Stimulated activated CD4-positive, alpha-beta T cell treated with anti-CD3 and anti-CD28 coated beads, Interleukin-12 subunit alpha, Interleukin-12 subunit beta, amount 100 ng/mL, for 24 hours (primary cell): ENCODE results near the gene C6orf47.
A peak's percentile ranks its signal among the peaks of the same experiment; 100 is the strongest.

Experiments
- DNase-seq, 2 experiments: peaks; one replicate each; pipeline ENCODE4 v3.0.0-alpha.2; 2020; ENCODE audit warnings: low read depth in 2 of 2

Gene C6orf47

GRCh38 chr6:31636698-31637596, 23.6 kb downstream of the C6orf47 start:
- no peak for DNase-seq

GRCh38 chr6:31634969-31635575, 25.5 kb downstream of the C6orf47 start:
- DNase-seq, result no peak

GRCh38 chr6:31634131-31634530, 26.4 kb downstream of the C6orf47 start:
- DNase-seq, result no peak

- no peak for DNase-seq
Measured at GRCh38 chr6:31633447-31633846, 27.1 kb downstream of the C6orf47 start.

- DNase-seq, result no peak
Measured at GRCh38 chr6:31632279-31632946, 28.2 kb downstream of the C6orf47 start.

GRCh38 chr6:31631681-31632278, 28.8 kb downstream of the C6orf47 start:
- DNase-seq, result no peak

- DNase-seq, result no peak
Measured at GRCh38 chr6:31631209-31631608, 29.4 kb downstream of the C6orf47 start.

- no peak for DNase-seq
Measured at GRCh38 chr6:31630177-31630934, 30.2 kb downstream of the C6orf47 start.

- DNase-seq, result no peak
Measured at GRCh38 chr6:31629014-31629413, 31.6 kb downstream of the C6orf47 start.

GRCh38 chr6:31627690-31628287, 32.8 kb downstream of the C6orf47 start:
- no peak for DNase-seq

GRCh38 chr6:31626952-31627351, 33.6 kb downstream of the C6orf47 start:
- no peak for DNase-seq

GRCh38 chr6:31624070-31624469, 36.5 kb downstream of the C6orf47 start:
- no peak for DNase-seq

GRCh38 chr6:31622684-31623091, 37.9 kb downstream of the C6orf47 start:
- no peak for DNase-seq

- no peak for DNase-seq
Measured at GRCh38 chr6:31621991-31622390, 38.6 kb downstream of the C6orf47 start.

GRCh38 chr6:31621320-31621939, 39.1 kb downstream of the C6orf47 start:
- no peak for DNase-seq

- peak in 1 of 2 experiments; percentile 96 for DNase-seq
Measured at GRCh38 chr6:31620586-31621319, 39.8 kb downstream of the C6orf47 start, which contains the start of gene PRRC2A. Gene PRRC2A, plus strand, starts transcription at chr6:31620715. Its CDS starts 2,075 bp downstream, at chr6:31622790.

GRCh38 chr6:31619805-31620585, 40.6 kb downstream of the C6orf47 start:
- DNase-seq, result peak; percentile 92 to 95

- DNase-seq, result no peak
Measured at GRCh38 chr6:31617010-31617409, 43.6 kb downstream of the C6orf47 start.

GRCh38 chr6:31615748-31616147, 44.8 kb downstream of the C6orf47 start:
- DNase-seq, result peak in 1 of 2 experiments; percentile 29
